Liver (tissue), 9 donors: ENCODE results near the gene GNAS-AS1. TPM values are rescaled to one million over a fixed set of nuclear protein-coding genes. Genes with fewer than 3 reads are reported as not detected.

ENCODE experiments used
- DNase-seq: peaks from one replicate; pipeline ENCODE4 v3.0.0-alpha.2; 2017; ENCODE audit warnings: low spot score
- H3K27ac ChIP-seq, 2 donors: one replicate each; pipeline ENCODE4 v1.7.0; 2013; ENCODE audit warnings: inconsistent platforms in 2 of 2, low read length in 2 of 2, control low read depth in 1 of 2, low read depth in 1 of 2, mild to moderate bottlenecking in 1 of 2
- H3K27me3 ChIP-seq, 4 donors: one replicate each; pipeline versions ENCODE4 v1.6.1 to v1.7.0; 2013; ENCODE audit warnings: low read length in 3 of 4, inconsistent platforms in 1 of 4, mild to moderate bottlenecking in 1 of 4, moderate library complexity in 1 of 4; ENCODE audit not compliant: control insufficient read depth in 4 of 4, insufficient read depth in 4 of 4
- H3K36me3 ChIP-seq, 4 donors: one replicate each; pipeline versions ENCODE4 v1.6.1 to v1.7.0; 2013; ENCODE audit warnings: low read length in 3 of 4, mild to moderate bottlenecking in 3 of 4, low read depth in 1 of 4, moderate library complexity in 1 of 4; ENCODE audit not compliant: control insufficient read depth in 4 of 4, insufficient read depth in 3 of 4
- H3K4me1 ChIP-seq, 4 donors: one replicate each; pipeline versions ENCODE4 v1.6.1 to v1.7.0; 2013; ENCODE audit warnings: low read length in 3 of 4, mild to moderate bottlenecking in 3 of 4, moderate library complexity in 1 of 4; ENCODE audit not compliant: control insufficient read depth in 4 of 4, insufficient read depth in 4 of 4
- H3K4me3 ChIP-seq, 3 donors: one replicate each; pipeline versions ENCODE4 v1.6.1 to v1.7.0; 2013; ENCODE audit warnings: low read length in 3 of 3, control low read depth in 1 of 3, low read depth in 1 of 3, mild to moderate bottlenecking in 1 of 3
- H3K9ac ChIP-seq, 2 donors: one replicate each; pipeline ENCODE4 v1.7.0; 2013; ENCODE audit warnings: low read length in 2 of 2, mild to moderate bottlenecking in 2 of 2, moderate library complexity in 2 of 2, control low read depth in 1 of 2, low read depth in 1 of 2
- H3K9me3 ChIP-seq, 4 donors: one replicate each; pipeline versions ENCODE4 v1.6.1 to v1.7.0; 2013; ENCODE audit warnings: low read length in 3 of 4; ENCODE audit not compliant: control insufficient read depth in 4 of 4
- ATF3 ChIP-seq: IDR thresholded peaks from 2 replicates; pipeline ENCODE4 v1.6.1; 2016; ENCODE audit warnings: antibody characterized with exemption
- CTCF ChIP-seq: fragments of 150-350 bp; IDR thresholded peaks from 2 replicates; pipeline ENCODE4 v1.5.1; 2017; ENCODE audit warnings: improper control_type of control experiment, low read depth, low read length; ENCODE audit not compliant: missing input control
- EGR1 ChIP-seq, 2 donors: IDR thresholded peaks; 2 replicates each; pipeline ENCODE4 v1.6.1; 2016 to 2018; ENCODE audit warnings: antibody characterized with exemption in 2 of 2, low read depth in 2 of 2
- FOXA1 ChIP-seq: IDR thresholded peaks from 2 replicates; pipeline ENCODE4 v1.6.1; 2016; ENCODE audit warnings: antibody characterized with exemption
- FOXA2 ChIP-seq: IDR thresholded peaks from 2 replicates; pipeline ENCODE4 v1.6.1; 2016; ENCODE audit warnings: antibody characterized with exemption
- GABPA ChIP-seq, 2 donors: IDR thresholded peaks in 1 of 2; conservative IDR thresholded peaks in 1 of 2; 2 replicates each; pipeline ENCODE4 v1.6.1; 2016; ENCODE audit warnings: antibody characterized with exemption in 2 of 2, mild to moderate bottlenecking in 1 of 2, moderate library complexity in 1 of 2
- HNF4A ChIP-seq, 2 donors: conservative IDR thresholded peaks; 2 replicates each; pipeline ENCODE4 v1.6.1; 2016; ENCODE audit warnings: antibody characterized with exemption in 2 of 2, mild to moderate bottlenecking in 2 of 2
- HNF4G ChIP-seq: IDR thresholded peaks from 2 replicates; pipeline ENCODE4 v1.6.1; 2016; ENCODE audit warnings: antibody characterized with exemption
- JUND ChIP-seq, 2 donors: IDR thresholded peaks; 2 replicates each; pipeline ENCODE4 v1.6.1; 2016; ENCODE audit warnings: antibody characterized with exemption in 2 of 2
- MAX ChIP-seq: IDR thresholded peaks from 2 replicates; pipeline ENCODE4 v1.6.1; 2016; ENCODE audit warnings: antibody characterized with exemption
- NR2F2 ChIP-seq: IDR thresholded peaks from 2 replicates; pipeline ENCODE4 v1.6.1; 2016; ENCODE audit warnings: antibody characterized with exemption
- RAD21 ChIP-seq, 2 donors: IDR thresholded peaks; 2 replicates each; pipeline ENCODE4 v1.6.1; 2016; ENCODE audit warnings: antibody characterized with exemption in 2 of 2, mild to moderate bottlenecking in 2 of 2
- REST ChIP-seq: IDR thresholded peaks from 2 replicates; pipeline ENCODE4 v1.6.1; 2016; ENCODE audit warnings: antibody characterized with exemption, mild to moderate bottlenecking
- RXRA ChIP-seq, 2 donors: IDR thresholded peaks; 2 replicates each; pipeline ENCODE4 v1.6.1; 2017 to 2018; ENCODE audit warnings: antibody characterized with exemption in 2 of 2, mild to moderate bottlenecking in 1 of 2
- SP1 ChIP-seq: IDR thresholded peaks from 2 replicates; pipeline ENCODE4 v1.6.1; 2018; ENCODE audit warnings: antibody characterized with exemption, mild to moderate bottlenecking
- YY1 ChIP-seq: IDR thresholded peaks from 2 replicates; pipeline ENCODE4 v1.6.1; 2016; ENCODE audit warnings: antibody characterized with exemption, mild to moderate bottlenecking
- ZBTB33 ChIP-seq: IDR thresholded peaks from 2 replicates; pipeline ENCODE4 v1.6.1; 2016; ENCODE audit warnings: antibody characterized with exemption
- WGBS: extraction: QIAGEN DNeasy Blood & Tissue Kit; methylation state at CpG from one replicate; pipeline ENCODE4 v1.1.7; 2013; 5-methylcytosine and 5-hydroxymethylcytosine counted together
- polyA plus RNA-seq, 2 donors: library from polyadenylated mRNA; stranded (reverse) in 1 of 2; unstranded in 1 of 2; fragments of 200-250 nt in 1 of 2; fragments of >200 nt in 1 of 2; fragmentation: Nextera tagmentation in 1 of 2; extraction: Ambion mirVana in 1 of 2; gene quantifications; one replicate each; pipeline versions ENCODE4 v1.2.1 to v1.2.3, GENCODE V29; 2013 to 2015
- total RNA-seq, 2 donors: library from RNA; depleted of rRNA; stranded (reverse); fragments of >200 nt; gene quantifications; one replicate each; pipeline ENCODE4 v1.2.3, GENCODE V29; 2014
- donor health status: healthy.
- donor health status: healthy.
- donor health status: healthy.
- donor health status: healthy.
- donor health status: healthy.

The GNAS-AS1 gene
- total and polyA plus RNA-seq, 4 donors, result 0.08 to 0.42 (median 0.09) TPM; not detected in 1

- Histone ChIP-seq H3K36me3 (no peaks in the 10 kb centered on the region), H3K9ac (no peak overlapping the region), H3K27ac (no peak overlapping the region), H3K9me3 (no peaks in the 10 kb centered on the region), H3K27me3 (peaks cover 0 to 3% (median 0%) of the 10 kb centered on the region in 4 donors), H3K4me1 (no peaks in the 10 kb centered on the region), H3K4me3 (no peak overlapping the region)
- no peak for TF ChIP-seq NR2F2
- no peak for TF ChIP-seq MAX
- TF ChIP-seq EGR1 (IDR thresholded peaks at IDR 0.05; ENCODE audit: low read depth in 2 of 2), result no peak
- TF ChIP-seq FOXA2, result no peak
- no peak for TF ChIP-seq RAD21 (IDR thresholded peaks at IDR 0.05)
- no peak for TF ChIP-seq GABPA (IDR thresholded peaks at IDR 0.05 in 1 of 2, conservative IDR thresholded peaks at IDR 0.05 in 1 of 2)
- no peak for TF ChIP-seq FOXA1
- no peak for TF ChIP-seq ATF3
- no peak for TF ChIP-seq HNF4G
- no peak for TF ChIP-seq CTCF
- no peak for TF ChIP-seq JUND (IDR thresholded peaks at IDR 0.05)
- no peak for TF ChIP-seq REST
- no peak for TF ChIP-seq RXRA (IDR thresholded peaks at IDR 0.05)
- no peak for TF ChIP-seq YY1
- no peak for TF ChIP-seq HNF4A (conservative IDR thresholded peaks at IDR 0.05)
- TF ChIP-seq SP1, result no peak
- no peak for TF ChIP-seq ZBTB33
- WGBS, result 75% methylated on average over 10 of the region's 10 CpGs
- DNase-seq, result no peak
Measured at GRCh38 chr20:58790454-58790853, 60.2 kb downstream of the GNAS-AS1 start.
